OCI-M2 (cell line): Measurements from ENCODE around the gene MYCN.

Experiments used
- DNase-seq: peaks from one replicate; lab custom pipeline; 2025; ENCODE audit not compliant: unreplicated experiment; lab: John Stamatoyannopoulos, UW

MYCN gene

GRCh38 chr2:15992457-15993231 lies 52.3 kb downstream of the MYCN start:
- DNase-seq: no peak

GRCh38 chr2:15993232-15993610 lies 52.9 kb downstream of the MYCN start:
- DNase-seq: no peak

GRCh38 chr2:15993666-15994065 lies 53.3 kb downstream of the MYCN start:
- no peak for DNase-seq

GRCh38 chr2:15995603-15996002 lies 55.3 kb downstream of the MYCN start:
- DNase-seq: no peak
